Kidney (tissue), 14 donors: ENCODE measurements around the gene ADCY6. TPM values are rescaled to one million over a fixed set of nuclear protein-coding genes. Genes with fewer than 3 reads are reported as not detected.

Experiments
- DNase-seq, 5 donors: peaks; one replicate each; pipeline ENCODE4 v3.0.0-alpha.2; 2013 to 2020
- FAIRE-seq: peaks from 2 replicates; lab custom pipeline; 2012; peaks lifted over from hg19 to GRCh38; lab: Jason Lieb, UNC
- H3K27ac ChIP-seq, 2 donors: one replicate each; pipeline ENCODE4 v1.7.0; 2013; ENCODE audit warnings: low read depth in 2 of 2, low read length in 2 of 2, inconsistent platforms in 1 of 2
- H3K27me3 ChIP-seq: one replicate; pipeline ENCODE4 v1.7.1; 2013; ENCODE audit warnings: low read length, inconsistent platforms; ENCODE audit not compliant: control insufficient read depth, insufficient read depth
- H3K36me3 ChIP-seq, 3 donors: one replicate each; pipeline versions ENCODE4 v1.7.0 to v1.7.1; 2013; ENCODE audit warnings: low read length in 3 of 3, control low read depth in 1 of 3, inconsistent platforms in 1 of 3; ENCODE audit not compliant: insufficient read depth in 3 of 3, control insufficient read depth in 2 of 3
- H3K4me1 ChIP-seq, 3 donors: one replicate each; pipeline versions ENCODE4 v1.7.0 to v1.7.1; 2013; ENCODE audit warnings: low read length in 3 of 3, inconsistent platforms in 1 of 3, low read depth in 1 of 3; ENCODE audit not compliant: control insufficient read depth in 2 of 3, insufficient read depth in 2 of 3
- H3K4me3 ChIP-seq, 3 donors: one replicate each; pipeline versions ENCODE4 v1.7.0 to v1.8.1; 2013; ENCODE audit warnings: low read length in 3 of 3, control low read depth in 1 of 3, inconsistent platforms in 1 of 3
- H3K9ac ChIP-seq, 3 donors: one replicate each; pipeline versions ENCODE4 v1.7.0 to v1.7.1; 2013; ENCODE audit warnings: low read length in 3 of 3, control low read depth in 1 of 3, inconsistent platforms in 1 of 3
- H3K9me3 ChIP-seq, 3 donors: one replicate each; pipeline versions ENCODE4 v1.7.0 to v1.7.1; 2013; ENCODE audit warnings: low read length in 3 of 3, control low read depth in 1 of 3, inconsistent platforms in 1 of 3; ENCODE audit not compliant: control insufficient read depth in 2 of 3, insufficient read depth in 1 of 3
- intact Hi-C: fragments of 100-400 bp; cut with DNase I; formaldehyde crosslinking; loops from one replicate; pipeline ENCODE4 v1.11.1; 2022
- polyA plus RNA-seq: library from polyadenylated mRNA; stranded (reverse); fragments of 350-450 nt; fragmentation: Illumina TruSeq; extraction: RNeasy Lipid Tissue Mini Kit (QIAGEN cat#74804); gene quantifications from one replicate; pipeline ENCODE4 v1.2.3, GENCODE V29; 2014; ENCODE audit warnings: low read depth, low replicate concordance; ENCODE audit not compliant: insufficient read depth
- total RNA-seq: library from RNA; stranded (reverse); fragmentation: NEBNext Ultra II Directional; extraction: Animal tissue kit (Norgen Biotek cat#: 25700); gene quantifications from one replicate; pipeline ENCODE4 v1.2.1, GENCODE V29; 2021
- TF ChIP-seq, protein P1 (sequence below): IDR thresholded peaks from 3 replicates; pipeline ENCODE4 v1.5.1; 2012; ENCODE audit warnings: mild to moderate bottlenecking, moderate library complexity, borderline replicate concordance; ENCODE audit not compliant: insufficient read depth; ENCODE audit errors: extremely low read depth
- donor health status: control.
- donor health status: control.
- donor health status: control.
- donor health status: control.
- donor health status: control.
- donor health status: DM: yes; HTN: yes; CAD: no.
- donor health status: Normal renal cell carcinoma (clear cell type).

ADCY6 gene
- total and polyA plus RNA-seq, 2 donors from 2014 or later = 27.3 to 66.9 TPM

GRCh38 chr12:48787791-48788523 lies 932 bp downstream of the ADCY6 start:
- FAIRE-seq = no peak
- peak overlapping the region; percentile 74 to 84 for H3K27ac ChIP-seq
- TF ChIP-seq, protein P1, sequence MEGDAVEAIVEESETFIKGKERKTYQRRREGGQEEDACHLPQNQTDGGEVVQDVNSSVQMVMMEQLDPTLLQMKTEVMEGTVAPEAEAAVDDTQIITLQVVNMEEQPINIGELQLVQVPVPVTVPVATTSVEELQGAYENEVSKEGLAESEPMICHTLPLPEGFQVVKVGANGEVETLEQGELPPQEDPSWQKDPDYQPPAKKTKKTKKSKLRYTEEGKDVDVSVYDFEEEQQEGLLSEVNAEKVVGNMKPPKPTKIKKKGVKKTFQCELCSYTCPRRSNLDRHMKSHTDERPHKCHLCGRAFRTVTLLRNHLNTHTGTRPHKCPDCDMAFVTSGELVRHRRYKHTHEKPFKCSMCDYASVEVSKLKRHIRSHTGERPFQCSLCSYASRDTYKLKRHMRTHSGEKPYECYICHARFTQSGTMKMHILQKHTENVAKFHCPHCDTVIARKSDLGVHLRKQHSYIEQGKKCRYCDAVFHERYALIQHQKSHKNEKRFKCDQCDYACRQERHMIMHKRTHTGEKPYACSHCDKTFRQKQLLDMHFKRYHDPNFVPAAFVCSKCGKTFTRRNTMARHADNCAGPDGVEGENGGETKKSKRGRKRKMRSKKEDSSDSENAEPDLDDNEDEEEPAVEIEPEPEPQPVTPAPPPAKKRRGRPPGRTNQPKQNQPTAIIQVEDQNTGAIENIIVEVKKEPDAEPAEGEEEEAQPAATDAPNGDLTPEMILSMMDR = no peak
- peaks cover 3 to 20% (median 16%) of the 10 kb centered on the region in 3 donors for H3K4me1 ChIP-seq
- intact Hi-C loops = no loop called here
- no peak for DNase-seq
- H3K27me3 ChIP-seq = no peaks in the 10 kb centered on the region
- H3K4me3 ChIP-seq = peak overlapping the region; percentile 65 to 79 (median 76)
- H3K9me3 ChIP-seq = no peaks in the 10 kb centered on the region
- H3K9ac ChIP-seq = peak overlapping the region; percentile 33 to 68 (median 49)
- no peaks in the 10 kb centered on the region for H3K36me3 ChIP-seq

DNA sequence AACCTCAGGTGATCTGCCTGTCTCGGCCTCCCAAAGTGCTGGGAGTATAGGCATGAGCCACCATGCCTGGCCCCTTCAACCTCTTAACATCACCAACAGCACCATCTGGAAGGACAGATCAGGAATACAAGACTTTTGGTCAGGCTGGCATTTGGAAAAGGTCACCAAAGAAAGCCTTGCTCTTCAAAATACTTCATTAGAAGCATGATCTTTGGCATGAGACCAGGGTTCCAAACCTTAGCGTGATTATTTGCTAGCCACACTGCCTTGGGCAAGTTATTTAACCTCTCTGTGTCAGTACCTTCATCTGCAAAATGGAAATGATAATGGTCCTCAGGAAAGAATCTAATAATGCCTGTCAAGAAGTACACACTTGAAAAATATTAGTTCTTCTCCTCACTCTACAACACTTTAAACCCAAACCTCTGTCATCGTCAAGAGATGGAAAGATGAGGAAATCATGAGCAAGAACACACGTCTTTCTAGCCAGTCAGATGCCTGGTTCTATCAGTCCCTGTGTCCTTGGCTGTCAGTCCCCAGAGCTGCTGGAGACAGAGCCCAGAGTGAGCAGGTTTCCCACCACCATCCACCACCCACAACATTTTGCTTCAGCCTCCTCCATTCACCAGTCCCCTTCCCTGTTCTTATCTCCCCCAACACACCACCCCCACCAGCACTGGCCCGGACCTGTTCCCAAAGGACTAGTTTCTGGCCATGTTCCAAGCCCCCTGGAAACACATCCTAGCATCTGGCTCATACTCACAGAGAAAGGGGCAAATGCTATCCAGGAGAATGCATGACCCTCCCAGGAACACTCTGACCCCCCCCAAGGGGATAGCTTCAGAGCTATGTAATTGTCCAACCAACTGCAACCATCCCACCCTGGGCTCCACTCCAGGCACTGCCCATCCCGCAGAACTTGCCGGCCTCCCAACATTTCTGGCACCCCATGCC lies 2.0 kb downstream of the ADCY6 start:
- Histone ChIP-seq H3K9ac (peak overlapping the region in 1 of 3 donors; percentile 68), H3K9me3 (no peaks in the 10 kb centered on the region), H3K36me3 (no peaks in the 10 kb centered on the region), H3K4me1 (peaks cover 3 to 20% (median 19%) of the 10 kb centered on the region in 3 donors), H3K4me3 (peak overlapping the region in 2 of 3 donors; percentile 76 to 79), H3K27me3 (no peaks in the 10 kb centered on the region), H3K27ac (peak overlapping the region in 1 of 2 donors; percentile 74)
- TF ChIP-seq, protein P1 = no peak
- DNase-seq = peak in 1 of 5 donors; percentile 24
- no peak for FAIRE-seq
- intact Hi-C loops = no loop called here

GRCh38 chr12:48783432-48783831 lies 5.5 kb downstream of the ADCY6 start:
- H3K36me3 ChIP-seq = no peaks in the 10 kb centered on the region
- no peaks in the 10 kb centered on the region for H3K9me3 ChIP-seq
- no peak overlapping the region for H3K27ac ChIP-seq
- TF ChIP-seq, protein P1 = no peak
- intact Hi-C loops = no loop called here
- FAIRE-seq (no peak), DNase-seq (no peak)
- no peaks in the 10 kb centered on the region for H3K27me3 ChIP-seq
- H3K4me1 ChIP-seq = peaks cover 0 to 26% (median 17%) of the 10 kb centered on the region in 3 donors
- no peak overlapping the region for H3K9ac ChIP-seq
- no peak overlapping the region for H3K4me3 ChIP-seq
